Muscle layer of duodenum (tissue), 2 donors: ENCODE data around the gene FSTL4.

Experiments
- H3K27ac ChIP-seq: one replicate; pipeline ENCODE4 v1.7.0; 2013; ENCODE audit warnings: mild to moderate bottlenecking, low read length
- H3K27me3 ChIP-seq: one replicate; pipeline ENCODE4 v1.7.0; 2013; ENCODE audit warnings: low read depth, mild to moderate bottlenecking, control low read depth, low read length
- H3K36me3 ChIP-seq, 2 donors: one replicate each; pipeline ENCODE4 v1.7.0; 2013; ENCODE audit warnings: low read length in 2 of 2, control low read depth in 1 of 2, mild to moderate bottlenecking in 1 of 2; ENCODE audit not compliant: insufficient read depth in 2 of 2, control insufficient read depth in 1 of 2
- H3K4me1 ChIP-seq, 2 donors: one replicate each; pipeline ENCODE4 v1.7.0; 2013; ENCODE audit warnings: low read length in 2 of 2, mild to moderate bottlenecking in 2 of 2, control low read depth in 1 of 2, moderate library complexity in 1 of 2; ENCODE audit not compliant: insufficient read depth in 2 of 2, control insufficient read depth in 1 of 2
- H3K4me3 ChIP-seq, 2 donors: one replicate each; pipeline ENCODE4 v1.7.0; 2013; ENCODE audit warnings: low read length in 2 of 2, low read depth in 1 of 2, mild to moderate bottlenecking in 1 of 2
- H3K9me3 ChIP-seq, 2 donors: one replicate each; pipeline ENCODE4 v1.7.0; 2013; ENCODE audit warnings: low read length in 2 of 2, control low read depth in 1 of 2, mild to moderate bottlenecking in 1 of 2; ENCODE audit not compliant: control insufficient read depth in 1 of 2
- donor health status: healthy.

The FSTL4 gene

DNA sequence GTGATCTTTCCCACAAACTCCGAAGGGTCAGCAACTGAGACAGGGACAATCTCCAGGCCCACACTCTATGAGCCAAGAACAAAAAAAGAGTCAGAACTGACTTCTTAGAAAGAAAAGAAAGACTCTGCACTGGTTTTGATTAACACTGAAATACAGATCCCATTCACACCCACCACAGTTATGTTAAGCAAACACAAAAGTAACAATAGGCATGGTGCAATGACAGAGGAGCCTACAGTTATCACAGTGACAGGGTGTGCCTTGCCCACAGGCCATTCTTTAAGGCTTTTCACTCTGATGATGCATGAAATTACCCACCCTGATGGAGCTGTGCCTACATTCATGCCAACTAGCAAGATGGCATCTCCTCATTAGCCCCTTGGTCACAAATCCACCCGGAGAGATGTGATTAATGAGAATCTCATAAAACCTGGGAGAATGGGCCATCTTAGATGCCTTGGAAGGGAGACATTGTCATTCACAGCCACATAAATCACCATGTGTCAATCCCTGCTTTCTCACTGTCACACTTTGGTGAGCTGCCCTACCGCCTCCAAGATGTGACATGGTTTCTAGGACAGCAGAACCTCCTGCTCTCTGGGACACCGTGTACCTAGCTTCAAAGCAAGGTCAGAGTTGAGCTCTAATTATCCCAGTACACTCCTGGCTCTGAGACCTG is 27.6 kb upstream of the FSTL4 start:
- Histone ChIP-seq H3K36me3 (no peaks in the 10 kb centered on the region), H3K9me3 (no peaks in the 10 kb centered on the region), H3K4me1 (no peaks in the 10 kb centered on the region), H3K27me3 (no peaks in the 10 kb centered on the region), H3K4me3 (no peak overlapping the region), H3K27ac (no peak overlapping the region)

DNA sequence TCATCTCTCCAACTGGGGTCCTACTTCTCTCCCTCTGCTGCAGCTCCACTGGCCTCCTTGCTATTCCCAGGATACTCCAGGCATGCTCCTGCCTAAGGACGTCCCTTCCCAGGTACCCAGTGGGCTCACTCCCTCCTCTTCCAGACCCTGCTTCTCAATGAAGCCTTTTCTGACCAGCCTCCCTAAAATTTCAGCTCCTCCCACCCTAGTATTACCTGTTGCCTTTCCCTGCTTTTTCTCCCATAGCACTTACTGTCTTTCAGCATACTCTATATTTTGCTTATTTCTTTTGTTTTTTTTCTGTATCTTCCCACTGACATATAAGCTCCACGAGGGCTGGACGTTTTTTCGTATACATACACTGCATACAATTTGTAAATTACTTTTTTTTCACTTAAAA is 26.1 kb upstream of the FSTL4 start:
- no peaks in the 10 kb centered on the region for H3K36me3 ChIP-seq
- no peaks in the 10 kb centered on the region for H3K4me1 ChIP-seq
- no peak overlapping the region for H3K27ac ChIP-seq
- no peaks in the 10 kb centered on the region for H3K9me3 ChIP-seq
- no peaks in the 10 kb centered on the region for H3K27me3 ChIP-seq
- H3K4me3 ChIP-seq: no peak overlapping the region

DNA sequence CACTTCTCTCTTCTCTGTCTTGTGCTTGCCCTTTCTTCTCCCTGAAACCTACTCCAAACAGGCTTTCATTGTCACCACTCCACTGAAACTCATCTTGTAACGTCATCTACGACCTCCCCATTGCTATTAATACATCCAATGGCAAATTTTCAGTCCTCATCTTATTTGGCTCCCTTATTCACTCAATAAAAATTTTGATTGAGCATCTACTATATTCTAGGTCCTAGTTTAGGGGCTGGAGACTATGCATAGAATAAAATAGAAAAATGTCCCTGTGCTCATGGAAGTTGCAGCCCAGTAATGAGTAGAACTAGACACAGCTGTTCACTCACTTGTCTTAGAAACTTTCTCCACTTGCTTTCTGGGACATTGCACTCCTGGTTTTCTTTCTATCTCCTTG is 24.9 kb upstream of the FSTL4 start:
- H3K4me1 ChIP-seq: no peaks in the 10 kb centered on the region
- no peaks in the 10 kb centered on the region for H3K9me3 ChIP-seq
- no peaks in the 10 kb centered on the region for H3K27me3 ChIP-seq
- no peak overlapping the region for H3K4me3 ChIP-seq
- H3K36me3 ChIP-seq: no peaks in the 10 kb centered on the region
- H3K27ac ChIP-seq: no peak overlapping the region

DNA sequence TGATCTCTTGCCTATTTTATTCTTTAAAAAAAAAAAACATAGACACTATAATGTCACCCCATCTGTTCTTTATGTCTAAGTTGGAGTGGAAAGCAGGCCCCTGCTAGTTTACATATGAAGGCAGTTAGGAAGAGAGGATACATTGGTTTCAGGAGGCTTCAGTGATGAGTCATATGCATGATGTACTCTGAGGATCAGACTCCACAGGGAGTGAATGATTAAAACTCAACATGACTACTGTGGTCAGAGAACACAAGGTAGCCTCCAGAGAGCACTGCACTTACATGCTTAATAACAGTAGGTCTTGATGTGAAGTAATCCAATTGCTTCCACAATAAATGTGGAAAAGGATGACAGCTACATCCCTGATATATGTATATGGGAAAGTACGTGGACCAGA is 22.7 kb upstream of the FSTL4 start:
- H3K36me3 ChIP-seq: no peaks in the 10 kb centered on the region
- H3K9me3 ChIP-seq: no peaks in the 10 kb centered on the region
- H3K27ac ChIP-seq: no peak overlapping the region
- H3K4me3 ChIP-seq: no peak overlapping the region
- H3K4me1 ChIP-seq: no peaks in the 10 kb centered on the region
- H3K27me3 ChIP-seq: no peaks in the 10 kb centered on the region

DNA sequence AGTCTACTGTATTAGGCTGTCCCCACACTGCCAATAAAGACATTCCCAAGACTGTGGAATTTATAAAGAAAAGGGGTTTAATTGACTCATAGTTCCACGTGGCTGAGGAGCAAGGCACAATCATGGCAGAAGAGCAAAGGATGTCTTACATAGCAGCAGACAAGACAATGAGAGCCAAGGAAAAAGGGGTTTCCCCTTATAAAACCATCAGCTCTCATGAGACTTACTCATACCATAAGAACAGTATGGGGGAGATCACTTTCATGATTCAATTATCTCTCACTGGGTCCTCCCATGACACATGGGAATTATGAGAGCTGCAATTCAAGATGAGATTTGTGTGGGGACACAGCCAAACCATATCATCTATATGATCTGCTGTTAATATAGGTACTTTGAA is 14.8 kb upstream of the FSTL4 start:
- no peaks in the 10 kb centered on the region for H3K4me1 ChIP-seq
- no peaks in the 10 kb centered on the region for H3K9me3 ChIP-seq
- H3K27me3 ChIP-seq: no peaks in the 10 kb centered on the region
- H3K4me3 ChIP-seq: no peak overlapping the region
- no peaks in the 10 kb centered on the region for H3K36me3 ChIP-seq
- no peak overlapping the region for H3K27ac ChIP-seq

DNA sequence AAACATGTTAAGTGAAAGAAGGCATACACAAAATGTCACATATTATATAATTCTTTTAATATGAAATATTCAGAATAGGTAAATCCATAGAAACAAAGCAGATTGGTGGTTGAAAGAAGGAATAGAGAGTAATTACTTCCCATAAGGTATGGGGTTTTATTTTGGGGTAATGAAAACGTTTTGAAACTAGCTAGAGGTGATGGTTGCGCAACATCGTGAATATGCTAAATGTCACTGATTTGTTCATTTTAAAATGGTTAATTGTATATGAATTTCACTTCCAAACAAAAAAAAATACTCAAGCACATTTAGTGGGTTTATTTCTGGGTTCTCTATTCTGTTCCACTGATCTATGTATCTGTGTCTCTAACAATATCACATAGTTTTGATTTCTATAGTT is 12.0 kb upstream of the FSTL4 start:
- no peak overlapping the region for H3K27ac ChIP-seq
- H3K27me3 ChIP-seq: peaks cover 3% of the 10 kb centered on the region
- H3K36me3 ChIP-seq: no peaks in the 10 kb centered on the region
- no peak overlapping the region for H3K4me3 ChIP-seq
- H3K4me1 ChIP-seq: no peaks in the 10 kb centered on the region
- H3K9me3 ChIP-seq: no peaks in the 10 kb centered on the region

DNA sequence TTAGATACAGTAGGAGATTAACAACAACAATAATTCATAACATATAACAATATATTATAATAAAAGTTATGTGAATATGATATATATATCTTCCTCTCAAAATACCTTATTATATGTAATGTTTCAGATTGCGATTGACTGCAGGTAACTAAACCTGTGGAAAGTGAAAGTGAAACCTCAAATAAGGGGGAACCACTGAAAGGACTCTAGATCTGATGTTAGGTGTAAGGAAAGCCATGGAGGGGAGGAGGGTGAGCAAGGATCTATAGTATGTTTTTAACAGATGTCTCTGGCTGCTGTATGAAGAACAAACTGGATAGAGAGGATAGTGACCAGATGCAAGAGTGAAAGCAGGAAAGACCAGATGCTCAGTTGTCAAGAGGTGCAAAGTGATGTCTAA is 5.8 kb upstream of the FSTL4 start:
- H3K4me3 ChIP-seq: no peak overlapping the region
- H3K9me3 ChIP-seq: no peaks in the 10 kb centered on the region

DNA sequence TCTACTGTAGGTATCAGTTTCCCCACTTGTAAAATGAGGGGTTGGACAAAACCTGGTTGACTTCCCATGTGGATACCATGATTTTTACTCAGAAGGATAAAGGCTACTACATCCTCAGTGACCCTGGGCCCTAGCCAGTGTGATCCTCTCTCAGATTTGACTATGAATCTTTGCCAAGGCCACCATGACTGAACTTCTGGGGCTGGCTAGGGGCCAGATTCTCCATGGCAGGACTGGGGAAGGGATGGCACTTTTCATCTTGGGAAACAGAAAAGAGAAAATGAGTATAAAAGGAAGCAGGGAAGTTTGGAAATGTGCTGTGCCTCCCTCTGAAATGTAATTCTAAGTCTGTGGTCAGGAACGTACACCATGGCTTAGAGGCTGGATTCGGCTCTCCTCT is 1.4 kb upstream of the FSTL4 start:
- Histone ChIP-seq H3K27me3 (peaks cover 40% of the 10 kb centered on the region), H3K36me3 (no peaks in the 10 kb centered on the region), H3K9me3 (no peaks in the 10 kb centered on the region), H3K4me1 (peaks cover 0 to 20% of the 10 kb centered on the region in 2 donors), H3K4me3 (no peak overlapping the region), H3K27ac (no peak overlapping the region)

More for the DNA sequence above, 5.8 kb upstream of the FSTL4 start:
- Histone ChIP-seq H3K4me1 (no peaks in the 10 kb centered on the region), H3K36me3 (no peaks in the 10 kb centered on the region), H3K27me3 (peaks cover 14% of the 10 kb centered on the region), H3K27ac (no peak overlapping the region)

DNA sequence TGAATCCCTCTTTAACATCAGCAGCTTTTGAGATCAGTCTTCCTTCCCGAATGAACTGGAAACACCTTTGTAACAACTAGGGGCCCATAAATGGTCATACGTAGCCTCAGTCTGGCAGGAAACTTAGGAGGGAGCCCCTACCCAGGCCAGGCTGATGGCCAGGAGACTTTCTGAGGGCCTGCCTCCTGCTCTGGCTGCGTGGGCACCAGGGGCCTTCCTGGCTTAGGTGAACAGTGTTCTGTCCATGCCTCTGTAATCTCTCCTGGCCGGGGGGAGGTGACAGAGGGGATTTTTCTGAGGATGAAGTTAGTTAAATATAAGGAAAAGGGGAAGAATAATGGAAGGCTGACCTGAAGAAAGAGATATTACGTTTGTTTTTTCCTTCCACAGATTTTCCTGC is 843 bp upstream of the FSTL4 start:
- H3K9me3 ChIP-seq: no peaks in the 10 kb centered on the region
- no peak overlapping the region for H3K27ac ChIP-seq
- no peaks in the 10 kb centered on the region for H3K36me3 ChIP-seq
- no peak overlapping the region for H3K4me3 ChIP-seq
- peaks cover 40% of the 10 kb centered on the region for H3K27me3 ChIP-seq
- H3K4me1 ChIP-seq: peaks cover 0 to 20% of the 10 kb centered on the region in 2 donors

DNA sequence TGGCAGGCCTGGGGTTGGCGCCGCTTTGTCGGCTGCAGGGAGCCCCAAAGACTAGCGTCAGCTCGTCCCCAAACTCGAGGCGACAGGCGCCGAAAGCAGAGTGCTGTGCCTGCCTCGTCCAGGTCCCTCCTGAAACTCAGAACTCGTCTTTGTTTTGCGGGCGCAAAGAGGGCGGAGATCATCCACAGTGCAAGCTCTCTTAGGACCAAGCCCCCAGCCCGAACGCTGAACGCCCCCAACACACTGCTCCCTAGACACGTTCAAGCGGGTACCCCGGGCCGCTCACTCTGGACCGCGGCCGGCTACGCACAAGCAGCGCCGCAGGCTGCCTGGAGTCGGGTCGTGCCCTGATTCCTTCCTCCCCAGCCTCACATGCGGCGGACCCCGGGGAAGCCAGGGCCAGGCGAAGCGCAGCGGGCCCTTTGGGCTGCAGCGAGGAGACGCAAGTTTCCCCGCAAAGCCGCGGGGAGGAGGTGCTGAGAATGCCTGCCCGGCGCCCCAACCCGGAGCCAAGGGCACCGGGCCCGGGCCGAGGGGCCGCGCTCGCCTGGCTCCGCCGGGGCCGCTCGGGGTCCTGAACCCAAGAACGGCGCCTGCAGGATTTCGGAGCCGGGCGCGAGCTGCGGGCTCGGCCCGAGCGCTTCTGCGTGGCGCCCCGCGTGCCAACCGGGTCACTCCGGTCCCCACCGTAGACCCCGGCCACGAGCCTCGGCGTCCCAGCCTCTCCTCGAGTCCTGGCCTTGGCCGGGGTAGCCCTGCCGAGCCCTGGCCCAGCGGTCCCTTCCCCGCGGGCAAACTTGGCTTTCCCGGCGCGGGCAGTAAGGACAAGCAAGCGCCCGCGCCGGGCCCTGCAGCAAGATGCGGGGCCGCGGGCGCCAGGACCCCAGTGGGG is 738 bp downstream of the FSTL4 start:
- peaks cover 0 to 20% of the 10 kb centered on the region in 2 donors for H3K4me1 ChIP-seq
- H3K27me3 ChIP-seq: peaks cover 40% of the 10 kb centered on the region
- no peak overlapping the region for H3K27ac ChIP-seq
- H3K9me3 ChIP-seq: no peaks in the 10 kb centered on the region
- H3K4me3 ChIP-seq: peak overlapping the region in 1 of 2 donors; percentile 58
- H3K36me3 ChIP-seq: no peaks in the 10 kb centered on the region

DNA sequence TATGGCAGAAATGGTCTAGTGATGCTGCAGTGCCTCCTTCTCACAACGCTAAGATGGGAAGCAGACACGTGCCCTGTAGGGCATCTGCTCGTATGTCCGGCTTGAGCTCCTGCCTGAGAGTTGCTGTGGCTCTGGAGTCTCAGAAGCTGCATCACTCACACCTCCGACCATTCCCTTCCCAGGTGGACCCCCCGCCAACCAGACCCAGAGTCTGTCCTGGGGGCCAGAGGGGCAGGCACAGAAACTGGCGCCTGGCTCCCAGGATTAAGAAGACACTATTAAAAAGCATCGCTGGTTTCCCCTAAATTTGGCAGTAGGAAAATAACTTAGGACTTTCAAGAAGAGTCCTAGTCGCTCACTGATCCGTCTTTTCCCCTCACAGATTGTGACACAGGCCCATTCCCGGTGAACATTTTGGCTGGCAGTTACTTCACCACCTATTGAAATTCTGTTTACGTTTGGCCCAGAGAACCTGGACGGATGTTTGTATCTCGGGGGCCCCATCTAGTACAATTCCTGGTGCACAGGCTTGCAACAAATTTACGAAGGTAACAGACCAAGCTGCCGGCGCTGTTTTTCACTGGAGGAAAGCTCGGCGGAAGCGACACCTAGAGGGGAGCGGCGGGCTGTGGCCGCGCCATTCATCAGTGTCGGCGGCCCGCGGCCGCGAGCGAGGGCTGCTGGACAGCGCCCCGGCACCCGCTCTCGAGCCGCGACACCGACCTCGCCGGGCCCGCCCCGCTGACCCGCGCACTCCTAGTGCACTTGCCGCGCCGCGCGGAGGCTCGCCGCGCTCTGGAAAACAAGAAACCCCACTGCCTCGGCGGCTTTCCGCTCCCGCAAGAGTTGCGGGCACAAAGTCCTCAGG is 1.6 kb downstream of the FSTL4 start:
- Histone ChIP-seq H3K36me3 (no peaks in the 10 kb centered on the region), H3K9me3 (no peaks in the 10 kb centered on the region), H3K4me3 (peak overlapping the region in 1 of 2 donors; percentile 58), H3K4me1 (peaks cover 0 to 20% of the 10 kb centered on the region in 2 donors), H3K27me3 (peaks cover 40% of the 10 kb centered on the region), H3K27ac (no peak overlapping the region)
